Endothelial cell of hepatic sinusoid (primary cell): ENCODE data around the gene SIK3.
"Not testable (repeated sequence)": the region's sequence is repeated elsewhere in the genome, so short reads cannot be mapped to it uniquely, and the experiment has no call there.

Source experiments
- in situ Hi-C: cut with HindIII; loops from 2 replicates; pipeline ENCODE4 v1.10.0; 2017; ENCODE audit warnings: low sequenced_read_pairs

SIK3 gene

GRCh38 chr11:117112497-117112896 is 14.3 kb upstream of the SIK3 start:
- in situ Hi-C loops = not testable (repeated sequence)

- in situ Hi-C loops = no loop called here
Observed at GRCh38 chr11:117110294-117110950, 12.2 kb upstream of the SIK3 start.

DNA sequence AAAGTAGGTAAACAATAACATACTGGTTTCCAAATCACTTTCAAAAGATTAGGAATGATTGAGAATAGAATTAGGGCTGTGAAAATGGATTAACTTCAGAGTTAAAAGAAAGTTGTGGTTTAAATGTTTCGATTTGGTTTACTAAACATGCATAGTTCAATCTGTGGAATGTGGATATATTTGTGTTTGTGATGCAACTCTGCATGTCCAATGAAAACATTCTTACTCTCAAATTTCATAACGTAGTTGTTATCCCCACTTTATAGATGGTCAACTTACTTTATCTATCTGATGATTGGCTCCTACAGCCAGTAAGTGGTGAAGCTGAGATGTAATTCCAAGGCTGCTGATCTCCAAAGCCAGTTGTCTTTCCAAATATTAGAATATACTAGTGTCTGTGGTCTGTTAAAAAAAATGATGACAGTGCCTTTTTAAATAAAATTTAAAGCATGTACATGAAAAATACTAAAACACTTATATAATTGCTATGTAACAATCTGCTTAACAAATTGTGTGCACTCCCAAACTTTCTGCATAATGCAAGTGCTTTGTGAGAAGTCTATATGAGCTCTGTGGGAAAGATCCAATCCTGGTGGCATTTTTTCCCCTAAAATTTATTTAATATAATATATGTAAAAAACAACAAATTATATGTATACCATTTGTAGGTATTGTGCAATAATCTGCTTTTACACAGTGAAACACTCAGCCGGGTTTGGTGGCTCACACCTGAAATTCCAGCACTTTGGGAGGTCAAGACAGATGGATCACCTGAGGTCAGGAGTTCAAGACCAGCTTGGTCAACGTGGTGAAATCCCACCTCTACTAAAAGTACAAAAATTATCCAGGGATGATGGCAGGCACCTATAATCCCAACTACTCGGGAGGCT is 9.7 kb upstream of the SIK3 start:
- in situ Hi-C loops = no loop called here

GRCh38 chr11:117100556-117100955 is 2.3 kb upstream of the SIK3 start:
- in situ Hi-C loops = no loop called here

- in situ Hi-C loops = loop anchor here (5.0 to 10.0 kb wide), 2 partner anchors 137 to 205 kb away; no protein-coding TSS in a partner anchor
Observed at GRCh38 chr11:117099696-117100095, 1.5 kb upstream of the SIK3 start.

- in situ Hi-C loops = loop anchor here (5.0 to 10.0 kb wide), 2 partner anchors 135 to 203 kb away; no protein-coding TSS in a partner anchor
Observed at GRCh38 chr11:117097389-117098268, 599 bp downstream of the SIK3 start.

- in situ Hi-C loops = loop anchor here (5.0 to 10.0 kb wide), 2 partner anchors 135 to 202 kb away; no protein-coding TSS in a partner anchor
Observed at GRCh38 chr11:117097014-117097388, 1.2 kb downstream of the SIK3 start.

DNA sequence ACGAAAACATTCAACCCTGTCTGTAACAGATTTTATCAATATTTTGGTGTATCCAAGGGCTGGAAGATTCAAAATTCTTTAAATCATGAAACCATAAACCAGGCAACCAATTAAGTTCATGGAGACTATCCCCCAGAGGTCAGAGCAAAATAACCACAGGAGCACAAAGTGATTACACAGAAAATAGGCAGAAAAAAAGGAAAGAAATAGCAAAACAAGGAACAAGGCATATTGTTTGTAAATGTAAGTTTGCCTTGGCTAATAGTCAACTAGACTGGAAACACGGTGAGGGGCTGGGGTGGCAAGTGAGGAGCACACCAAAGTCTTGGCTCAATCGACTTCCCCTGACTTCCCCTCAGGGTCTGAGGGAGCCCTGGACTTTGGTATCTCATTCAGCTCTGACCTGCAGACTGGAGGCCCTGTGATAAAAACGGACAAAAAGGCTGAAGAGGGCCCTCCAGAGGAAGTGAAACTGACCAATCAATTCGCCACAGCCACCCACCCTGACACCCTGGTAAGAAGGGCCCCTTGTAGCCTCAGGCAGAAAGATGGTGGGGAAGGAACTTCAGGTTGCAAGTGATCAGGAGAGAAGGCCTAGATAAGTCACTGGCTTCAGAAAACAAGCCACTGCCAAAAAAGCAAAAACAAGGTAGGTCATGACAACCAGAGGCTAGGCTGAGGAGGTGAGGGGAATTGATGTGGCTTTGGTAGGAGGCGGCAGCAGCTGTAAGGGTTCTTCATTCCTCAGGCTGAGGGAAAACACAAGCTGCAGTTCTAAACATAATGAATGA is 1.8 kb downstream of the SIK3 start:
- in situ Hi-C loops = loop anchor here (5.0 to 10.0 kb wide), 2 partner anchors 134 to 202 kb away; no protein-coding TSS in a partner anchor

GRCh38 chr11:117095284-117096161 is 2.7 kb downstream of the SIK3 start:
- in situ Hi-C loops = loop anchor here (5.0 to 10.0 kb wide), 2 partner anchors 133 to 201 kb away; no protein-coding TSS in a partner anchor

DNA sequence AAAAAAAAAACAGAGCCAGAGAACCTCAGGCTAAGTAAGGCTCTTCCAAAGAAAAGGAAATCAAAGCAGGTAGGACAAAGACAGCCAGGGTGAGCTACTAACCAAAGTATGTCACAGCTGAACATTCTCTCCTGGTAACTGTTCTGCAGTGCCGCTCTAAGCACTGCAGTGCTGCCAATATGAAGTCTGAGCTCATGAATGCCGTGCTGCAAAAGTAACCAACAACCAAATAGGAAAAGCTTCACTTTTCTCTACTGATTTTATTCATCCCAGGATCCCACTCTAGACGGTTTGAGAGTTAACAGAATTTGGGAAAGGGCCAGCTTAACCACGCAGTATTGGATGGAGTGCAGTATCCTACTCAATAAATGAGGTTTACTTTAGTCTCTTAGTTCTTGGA is 3.5 kb downstream of the SIK3 start:
- in situ Hi-C loops = loop anchor here (5.0 to 10.0 kb wide), 2 partner anchors 132 to 200 kb away; no protein-coding TSS in a partner anchor

DNA sequence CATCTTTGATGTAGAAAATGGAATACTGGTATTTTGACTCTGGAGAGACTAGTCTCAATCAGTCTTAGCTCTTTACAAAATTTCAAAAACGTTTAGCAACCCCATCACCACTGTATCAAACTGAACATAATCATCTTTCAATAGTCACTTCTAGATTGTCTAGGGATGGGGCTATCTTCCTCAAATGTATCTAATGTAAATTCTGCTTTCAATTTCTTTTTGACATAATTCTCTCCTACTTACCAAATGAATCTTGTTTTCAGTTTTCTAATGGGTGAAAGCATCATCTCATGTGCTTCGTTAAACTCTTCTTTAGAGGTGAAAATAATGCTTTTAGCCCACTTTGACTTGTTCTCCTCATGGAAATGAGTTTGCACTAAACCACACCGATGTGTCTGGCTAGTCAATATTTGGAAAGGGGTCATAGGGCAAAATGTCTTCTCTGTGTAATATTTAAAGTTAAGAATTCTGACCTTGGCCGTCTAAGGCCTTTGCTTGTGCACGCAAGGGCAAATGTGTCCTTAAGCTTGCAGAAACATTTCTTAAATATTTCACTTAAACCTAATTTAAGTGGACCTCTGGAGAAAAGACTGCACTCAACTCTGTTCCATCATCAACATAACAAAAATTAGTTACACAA is 5.2 kb downstream of the SIK3 start:
- in situ Hi-C loops = loop anchor here (10.0 kb wide), 1 partner anchor 198 kb away; no protein-coding TSS in a partner anchor

DNA sequence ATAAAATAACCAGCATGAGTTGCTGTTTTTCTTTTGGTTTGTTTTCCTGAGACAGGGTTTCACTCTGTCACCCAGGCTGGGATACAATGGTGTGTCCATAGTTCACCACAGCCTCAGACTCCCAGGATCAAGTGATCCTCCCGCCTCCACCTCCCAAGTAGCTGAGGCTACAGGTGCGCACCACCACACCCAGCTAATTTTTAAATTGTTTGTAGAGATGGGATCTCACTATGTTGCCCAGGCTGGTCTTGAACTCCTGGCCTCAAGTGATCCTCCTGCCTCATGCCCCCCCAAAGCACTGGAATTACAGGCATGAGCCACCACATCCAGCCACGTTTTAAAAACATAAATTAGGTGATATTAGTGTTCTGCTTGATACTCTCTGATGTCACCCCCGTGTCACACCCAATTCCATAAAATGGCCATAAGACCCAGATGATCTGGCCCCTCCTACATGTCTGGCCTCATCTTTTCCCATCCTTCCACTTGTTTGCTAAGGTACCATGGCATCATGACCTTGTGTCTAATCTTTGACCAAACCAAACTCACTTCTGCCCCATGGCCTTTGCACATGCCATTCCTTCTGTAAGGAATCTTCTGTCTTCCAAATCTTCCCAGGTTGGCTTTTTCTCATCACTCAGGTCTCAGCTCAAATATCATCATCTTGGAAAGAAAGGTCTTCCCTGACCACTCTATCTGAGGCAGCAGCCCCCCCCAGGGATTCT is 6.3 kb downstream of the SIK3 start:
- in situ Hi-C loops = loop anchor here (10.0 kb wide), 1 partner anchor 197 kb away; no protein-coding TSS in a partner anchor

GRCh38 chr11:117090111-117090706 is 8.0 kb downstream of the SIK3 start:
- in situ Hi-C loops = loop anchor here (10.0 kb wide), 1 partner anchor 195 kb away; no protein-coding TSS in a partner anchor

DNA sequence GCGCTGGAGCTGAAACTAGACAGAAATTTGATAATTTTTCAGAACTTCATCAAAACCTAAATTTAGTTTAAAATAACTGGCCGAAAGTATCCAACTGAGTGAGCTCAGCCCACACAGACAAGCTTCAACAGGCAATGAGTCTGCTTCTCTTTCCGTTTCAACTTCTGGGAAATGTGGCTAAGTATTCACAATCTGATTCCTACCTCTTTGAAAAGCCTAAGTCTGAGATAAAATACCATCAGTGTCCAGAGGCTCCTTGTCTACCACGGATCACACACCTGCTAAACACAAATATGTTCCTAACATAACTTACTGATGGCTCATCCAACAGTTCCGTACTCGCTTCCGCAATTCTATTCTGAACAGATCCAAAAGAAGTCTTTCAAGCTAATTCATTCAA is 8.5 kb downstream of the SIK3 start:
- in situ Hi-C loops = loop anchor here (10.0 kb wide), 1 partner anchor 195 kb away; no protein-coding TSS in a partner anchor

- in situ Hi-C loops = no loop called here
Observed at GRCh38 chr11:117087446-117087845, 10.8 kb downstream of the SIK3 start.

- in situ Hi-C loops = no loop called here
Observed at GRCh38 chr11:117084992-117085391, 13.2 kb downstream of the SIK3 start.
